Esophagus muscularis mucosa (tissue), 4 donors: ENCODE measurements around the gene TIMM17A.

Source experiments
- CTCF ChIP-seq, 3 experiments: fragments of 200-600 bp in 2 of 3; fragments of 450-650 bp in 1 of 3; sonication (generic) in 2 of 3; IDR thresholded peaks; one replicate each; pipeline ENCODE4 v1.5.1; 2017 to 2019; ENCODE audit warnings: antibody characterized with exemption in 3 of 3, mild to moderate bottlenecking in 2 of 3, moderate library complexity in 1 of 3
- EP300 ChIP-seq: sonication (generic); formaldehyde crosslinking; IDR thresholded peaks from one replicate; pipeline ENCODE4 v1.6.1; 2017; ENCODE audit warnings: antibody characterized with exemption
- POLR2A ChIP-seq: fragments of 450-650 bp; IDR thresholded peaks from one replicate; pipeline ENCODE4 v1.6.1; 2017; ENCODE audit warnings: antibody characterized with exemption, moderate library complexity, mild to moderate bottlenecking, low read depth
- POLR2AphosphoS5 ChIP-seq, 2 donors: sonication (generic); formaldehyde crosslinking; IDR thresholded peaks; one replicate each; pipeline ENCODE4 v1.6.1; 2017; ENCODE audit warnings: antibody characterized with exemption in 2 of 2

- no peak for TF ChIP-seq CTCF (IDR thresholded peaks at IDR 0.05)
- no peak for TF ChIP-seq EP300
- no peak for TF ChIP-seq POLR2A
- TF ChIP-seq POLR2AphosphoS5 (IDR thresholded peaks at IDR 0.05): no peak
Measured at GRCh38 chr1:201930137-201930536, 25.2 kb upstream of the TIMM17A start.
